CD14-positive monocyte (primary cell): ENCODE data around the gene CDH23. TPM values are rescaled to one million over a fixed set of nuclear protein-coding genes. Genes with fewer than 3 reads are reported as not detected.

Experiments used
- DNase-seq, 3 donors: peaks; one replicate each; pipeline ENCODE4 v3.0.0-alpha.2; 2011 to 2022
- H2AFZ ChIP-seq: 2 replicates; pipeline ENCODE4 v1.6.0; 2012; ENCODE audit warnings: mild to moderate bottlenecking, low read depth, low read length, inconsistent platforms; ENCODE audit not compliant: insufficient read depth, poor library complexity, severe bottlenecking
- H3K27ac ChIP-seq, 2 donors: 1 replicate in 1 of 2; 2 replicates in 1 of 2; pipeline ENCODE4 v1.5.1; 2012 to 2013; ENCODE audit warnings: low read length in 2 of 2, control low read depth in 1 of 2, inconsistent platforms in 1 of 2, low read depth in 1 of 2, mild to moderate bottlenecking in 1 of 2
- H3K27me3 ChIP-seq, 2 donors: one replicate each; pipeline versions ENCODE4 v1.6.0 to v1.6.1; 2011 to 2013; ENCODE audit warnings: low read length in 2 of 2; ENCODE audit not compliant: control insufficient read depth in 2 of 2, insufficient read depth in 2 of 2
- H3K36me3 ChIP-seq, 2 donors: replicated peaks in 1 of 2; 1 replicate in 1 of 2; 2 replicates in 1 of 2; pipeline versions ENCODE4 v1.5.1 to v1.6.1; 2012 to 2013; ENCODE audit warnings: low read length in 2 of 2, control low read depth in 1 of 2, inconsistent platforms in 1 of 2, mild to moderate bottlenecking in 1 of 2; ENCODE audit not compliant: insufficient read depth in 2 of 2, control insufficient read depth in 1 of 2
- H3K4me1 ChIP-seq, 2 donors: 1 replicate in 1 of 2; 2 replicates in 1 of 2; pipeline versions ENCODE4 v1.5.1 to v1.6.1; 2012 to 2013; ENCODE audit warnings: low read length in 2 of 2, control low read depth in 1 of 2, inconsistent platforms in 1 of 2, mild to moderate bottlenecking in 1 of 2, moderate library complexity in 1 of 2; ENCODE audit not compliant: insufficient read depth in 2 of 2, control insufficient read depth in 1 of 2
- H3K4me2 ChIP-seq: replicated peaks from 2 replicates; pipeline ENCODE3; 2012; ENCODE audit warnings: low read length, moderate library complexity, mild to moderate bottlenecking; ENCODE audit not compliant: poor library complexity, severe bottlenecking; ENCODE audit errors: extremely low read depth
- H3K4me3 ChIP-seq, 3 experiments: fragments of 200-600 bp in 1 of 3; sonication (generic) in 1 of 3; replicated peaks in 1 of 3; 1 replicate in 2 of 3; 2 replicates in 1 of 3; pipeline ENCODE4 v1.5.1; 2011 to 2013; ENCODE audit warnings: low read length in 3 of 3, mild to moderate bottlenecking in 3 of 3, control low read depth in 2 of 3, low read depth in 2 of 3, inconsistent platforms in 1 of 3, moderate library complexity in 1 of 3
- H3K79me2 ChIP-seq: 2 replicates; pipeline ENCODE4 v1.6.0; 2012; ENCODE audit warnings: mild to moderate bottlenecking, control low read depth, inconsistent platforms, low read length, moderate library complexity; ENCODE audit not compliant: insufficient read depth
- H3K9ac ChIP-seq: 2 replicates; pipeline ENCODE4 v1.6.0; 2017; ENCODE audit warnings: low read length, mild to moderate bottlenecking; ENCODE audit not compliant: insufficient read depth, poor library complexity, severe bottlenecking
- H3K9me3 ChIP-seq, 2 donors: replicated peaks in 1 of 2; 1 replicate in 1 of 2; 2 replicates in 1 of 2; pipeline versions ENCODE4 v1.5.1 to v1.6.1; 2012 to 2013; ENCODE audit warnings: low read length in 2 of 2, control low read depth in 1 of 2; ENCODE audit not compliant: control insufficient read depth in 1 of 2, insufficient read depth in 1 of 2
- H4K20me1 ChIP-seq: 2 replicates; pipeline ENCODE4 v1.6.0; 2012; ENCODE audit warnings: mild to moderate bottlenecking, low read length, control low read depth, moderate library complexity; ENCODE audit not compliant: insufficient read depth
- H3K27ac Mint-ChIP-seq, 7 donors: one replicate each; pipeline ENCODE4 v1.8.0; 2020; ENCODE audit warnings: mild to moderate bottlenecking in 7 of 7, mixed read lengths in 7 of 7, moderate library complexity in 6 of 7, inconsistent platforms in 2 of 7
- H3K27me3 Mint-ChIP-seq, 3 donors: one replicate each; pipeline ENCODE4 v1.8.0; 2021 to 2022; ENCODE audit warnings: low read depth in 3 of 3, mild to moderate bottlenecking in 3 of 3, mixed read lengths in 3 of 3, moderate library complexity in 3 of 3, inconsistent platforms in 1 of 3
- H3K36me3 Mint-ChIP-seq, 2 donors: one replicate each; pipeline ENCODE4 v1.8.0; 2020; ENCODE audit warnings: mixed read lengths in 2 of 2, inconsistent platforms in 1 of 2, mild to moderate bottlenecking in 1 of 2
- H3K4me1 Mint-ChIP-seq: one replicate; pipeline ENCODE4 v1.8.0; 2020; ENCODE audit warnings: mild to moderate bottlenecking, mixed read lengths
- H3K4me3 Mint-ChIP-seq, 2 donors: one replicate each; pipeline ENCODE4 v1.8.0; 2020; ENCODE audit warnings: mild to moderate bottlenecking in 2 of 2, mixed read lengths in 2 of 2, moderate library complexity in 1 of 2
- H3K9me3 Mint-ChIP-seq, 7 donors: one replicate each; pipeline ENCODE4 v1.8.0; 2020 to 2022; ENCODE audit warnings: mixed read lengths in 7 of 7, mild to moderate bottlenecking in 6 of 7, moderate library complexity in 6 of 7, inconsistent platforms in 2 of 7
- CTCF ChIP-seq: fragments of 200-600 bp; IDR thresholded peaks from one replicate; pipeline ENCODE4 v1.8.0; 2022; ENCODE audit warnings: antibody characterized with exemption, mild to moderate bottlenecking
- WGBS: methylation state at CpG from one replicate; pipeline ENCODE4 v1.1.5; 2013; ENCODE audit warnings: missing lambda C conversion rate; ENCODE audit not compliant: insufficient coverage; 5-methylcytosine and 5-hydroxymethylcytosine counted together
- intact Hi-C, 2 donors: fragments of 100-400 bp; cut with micrococcal nuclease; formaldehyde crosslinking; loops; one replicate each; pipeline versions ENCODE4 v1.15.0 to v1.15.1; 2023
- polyA plus RNA-seq, 3 donors: library from polyadenylated mRNA; depleted of rRNA in 1 of 3; unstranded in 2 of 3; stranded (reverse) in 1 of 3; fragments of 300-500 nt in 2 of 3; fragments of >200 nt in 1 of 3; fragmentation: Illumina TruSeq in 2 of 3; gene quantifications; 1 replicate in 2 of 3; 2 replicates in 1 of 3; pipeline ENCODE4 v1.2.3, GENCODE V29; 2012 to 2021

The CDH23 gene
- polyA plus RNA-seq, 3 donors = 8.2 to 36.2 (median 10.5) TPM

- Histone ChIP-seq H3K9me3 (no peaks in the 10 kb centered on the region), H3K27ac (no peak overlapping the region), H3K4me2 (no peak overlapping the region), H3K79me2 (no peaks in the 10 kb centered on the region), H3K9ac (no peak overlapping the region), H4K20me1 (no peaks in the 10 kb centered on the region), H3K36me3 (no peaks in the 10 kb centered on the region), H2AFZ (no peak overlapping the region), H3K4me3 (no peak overlapping the region), H3K27me3 (no peaks in the 10 kb centered on the region), H3K4me1 (peaks cover 27% of the 10 kb centered on the region in 2 donors)
- Mint-ChIP-seq H3K36me3 (no peaks in the 10 kb centered on the region), H3K27ac (peak overlapping the region in 1 of 7 donors; percentile 8), H3K27me3 (peaks cover 0 to 3% (median 0%) of the 10 kb centered on the region in 3 donors), H3K9me3 (no peaks in the 10 kb centered on the region), H3K4me1 (peaks cover 27% of the 10 kb centered on the region), H3K4me3 (no peak overlapping the region)
- no peak for TF ChIP-seq CTCF
- DNase-seq = no peak
- 100% methylated on average over 4 of the region's 4 CpGs for WGBS
- intact Hi-C loops = no loop called here
Observed at GRCh38 chr10:71472912-71473311, 76.2 kb downstream of the CDH23 start.

- intact Hi-C loops = no loop called here
- H3K27me3 Mint-ChIP-seq = peaks cover 2 to 5% (median 2%) of the 10 kb centered on the region in 3 donors
- DNase-seq = no peak
Observed at GRCh38 chr10:71473671-71474599, 77.2 kb downstream of the CDH23 start.

More at GRCh38 chr10:71473671-71474599, 77.2 kb downstream of the CDH23 start:
- WGBS = 95% methylated on average over 9 of the region's 11 CpGs
- Histone ChIP-seq H3K27ac (no peak overlapping the region), H3K27me3 (no peaks in the 10 kb centered on the region), H3K9ac (no peak overlapping the region), H3K4me1 (peaks cover 27 to 32% of the 10 kb centered on the region in 2 donors), H4K20me1 (no peaks in the 10 kb centered on the region), H3K9me3 (no peaks in the 10 kb centered on the region), H3K36me3 (no peaks in the 10 kb centered on the region), H2AFZ (no peak overlapping the region), H3K4me2 (no peak overlapping the region), H3K4me3 (no peak overlapping the region), H3K79me2 (no peaks in the 10 kb centered on the region)
- H3K4me1 Mint-ChIP-seq = peaks cover 32% of the 10 kb centered on the region
- H3K36me3 Mint-ChIP-seq = no peaks in the 10 kb centered on the region
- H3K9me3 Mint-ChIP-seq = no peaks in the 10 kb centered on the region
- no peak for TF ChIP-seq CTCF
- no peak overlapping the region for H3K4me3 Mint-ChIP-seq
- H3K27ac Mint-ChIP-seq = peak overlapping the region in 2 of 7 donors; percentile 19 to 33
